ENCODE results near the gene KIF12. TPM values are rescaled to one million over a fixed set of nuclear protein-coding genes. Genes with fewer than 3 reads are reported as not detected.

KIF12 gene
- total and polyA plus RNA-seq, 2 of the 13 experiments (the other 11 are each of a cell fraction or from before 2014, with no cell fraction given): 1.8 to 12.5 TPM

DNA sequence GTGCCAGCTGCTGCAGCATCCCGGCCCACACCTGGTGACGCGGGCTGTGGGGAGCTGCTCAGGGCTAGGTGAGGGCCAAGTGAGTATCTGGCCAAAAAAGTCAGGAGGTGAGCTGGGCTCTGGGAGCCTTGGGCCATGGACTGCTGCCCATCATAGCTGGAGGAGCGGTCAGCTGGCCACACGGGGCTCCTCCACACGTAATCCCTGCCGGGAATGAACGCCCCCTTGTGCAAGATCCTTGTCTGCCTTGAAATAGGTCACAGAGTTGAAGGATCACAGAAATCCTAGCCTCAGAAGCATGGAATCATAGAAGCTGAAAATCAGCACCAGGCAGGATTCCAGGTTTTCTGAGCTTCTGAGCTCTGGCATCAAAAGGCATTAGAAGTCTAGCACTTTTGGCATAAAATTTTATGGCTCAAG is 39.5 kb upstream of the KIF12 start (continued):
- no peak for TF ChIP-seq PHF21A (CRISPR knock-in tag; IDR thresholded peaks at IDR 0.05)
- no peak for TF ChIP-seq ZNF570 (CRISPR knock-in tag; IDR thresholded peaks at IDR 0.05; ENCODE audit: borderline replicate concordance)
- TF ChIP-seq, protein P1, sequence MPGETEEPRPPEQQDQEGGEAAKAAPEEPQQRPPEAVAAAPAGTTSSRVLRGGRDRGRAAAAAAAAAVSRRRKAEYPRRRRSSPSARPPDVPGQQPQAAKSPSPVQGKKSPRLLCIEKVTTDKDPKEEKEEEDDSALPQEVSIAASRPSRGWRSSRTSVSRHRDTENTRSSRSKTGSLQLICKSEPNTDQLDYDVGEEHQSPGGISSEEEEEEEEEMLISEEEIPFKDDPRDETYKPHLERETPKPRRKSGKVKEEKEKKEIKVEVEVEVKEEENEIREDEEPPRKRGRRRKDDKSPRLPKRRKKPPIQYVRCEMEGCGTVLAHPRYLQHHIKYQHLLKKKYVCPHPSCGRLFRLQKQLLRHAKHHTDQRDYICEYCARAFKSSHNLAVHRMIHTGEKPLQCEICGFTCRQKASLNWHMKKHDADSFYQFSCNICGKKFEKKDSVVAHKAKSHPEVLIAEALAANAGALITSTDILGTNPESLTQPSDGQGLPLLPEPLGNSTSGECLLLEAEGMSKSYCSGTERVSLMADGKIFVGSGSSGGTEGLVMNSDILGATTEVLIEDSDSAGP (CRISPR knock-in tag; IDR thresholded peaks at IDR 0.05; ENCODE audit: borderline replicate concordance): 0 out of 2 replicates have a peak, but pooled peaks have one; percentile 18
- TF ChIP-seq, protein P2, sequence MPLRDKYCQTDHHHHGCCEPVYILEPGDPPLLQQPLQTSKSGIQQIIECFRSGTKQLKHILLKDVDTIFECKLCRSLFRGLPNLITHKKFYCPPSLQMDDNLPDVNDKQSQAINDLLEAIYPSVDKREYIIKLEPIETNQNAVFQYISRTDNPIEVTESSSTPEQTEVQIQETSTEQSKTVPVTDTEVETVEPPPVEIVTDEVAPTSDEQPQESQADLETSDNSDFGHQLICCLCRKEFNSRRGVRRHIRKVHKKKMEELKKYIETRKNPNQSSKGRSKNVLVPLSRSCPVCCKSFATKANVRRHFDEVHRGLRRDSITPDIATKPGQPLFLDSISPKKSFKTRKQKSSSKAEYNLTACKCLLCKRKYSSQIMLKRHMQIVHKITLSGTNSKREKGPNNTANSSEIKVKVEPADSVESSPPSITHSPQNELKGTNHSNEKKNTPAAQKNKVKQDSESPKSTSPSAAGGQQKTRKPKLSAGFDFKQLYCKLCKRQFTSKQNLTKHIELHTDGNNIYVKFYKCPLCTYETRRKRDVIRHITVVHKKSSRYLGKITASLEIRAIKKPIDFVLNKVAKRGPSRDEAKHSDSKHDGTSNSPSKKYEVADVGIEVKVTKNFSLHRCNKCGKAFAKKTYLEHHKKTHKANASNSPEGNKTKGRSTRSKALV (CRISPR knock-in tag; IDR thresholded peaks at IDR 0.05): no peak
- TF ChIP-seq, protein P3, sequence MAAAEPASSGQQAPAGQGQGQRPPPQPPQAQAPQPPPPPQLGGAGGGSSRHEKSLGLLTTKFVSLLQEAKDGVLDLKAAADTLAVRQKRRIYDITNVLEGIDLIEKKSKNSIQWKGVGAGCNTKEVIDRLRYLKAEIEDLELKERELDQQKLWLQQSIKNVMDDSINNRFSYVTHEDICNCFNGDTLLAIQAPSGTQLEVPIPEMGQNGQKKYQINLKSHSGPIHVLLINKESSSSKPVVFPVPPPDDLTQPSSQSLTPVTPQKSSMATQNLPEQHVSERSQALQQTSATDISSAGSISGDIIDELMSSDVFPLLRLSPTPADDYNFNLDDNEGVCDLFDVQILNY (CRISPR knock-in tag; conservative IDR thresholded peaks at IDR 0.05): no peak
- no peak for TF ChIP-seq SNAPC2 (CRISPR knock-in tag; IDR thresholded peaks at IDR 0.05)
- no peak for TF ChIP-seq ZSCAN25 (CRISPR knock-in tag; IDR thresholded peaks at IDR 0.05)
- TF ChIP-seq, protein P4, sequence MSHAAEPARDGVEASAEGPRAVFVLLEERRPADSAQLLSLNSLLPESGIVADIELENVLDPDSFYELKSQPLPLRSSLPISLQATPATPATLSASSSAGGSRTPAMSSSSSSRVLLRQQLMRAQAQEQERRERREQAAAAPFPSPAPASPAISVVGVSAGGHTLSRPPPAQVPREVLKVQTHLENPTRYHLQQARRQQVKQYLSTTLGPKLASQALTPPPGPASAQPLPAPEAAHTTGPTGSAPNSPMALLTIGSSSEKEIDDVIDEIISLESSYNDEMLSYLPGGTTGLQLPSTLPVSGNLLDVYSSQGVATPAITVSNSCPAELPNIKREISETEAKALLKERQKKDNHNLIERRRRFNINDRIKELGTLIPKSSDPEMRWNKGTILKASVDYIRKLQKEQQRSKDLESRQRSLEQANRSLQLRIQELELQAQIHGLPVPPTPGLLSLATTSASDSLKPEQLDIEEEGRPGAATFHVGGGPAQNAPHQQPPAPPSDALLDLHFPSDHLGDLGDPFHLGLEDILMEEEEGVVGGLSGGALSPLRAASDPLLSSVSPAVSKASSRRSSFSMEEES (CRISPR knock-in tag; IDR thresholded peaks at IDR 0.05): 0 out of 2 replicates have a peak, but pooled peaks have one; percentile 21
- TF ChIP-seq, protein P5, sequence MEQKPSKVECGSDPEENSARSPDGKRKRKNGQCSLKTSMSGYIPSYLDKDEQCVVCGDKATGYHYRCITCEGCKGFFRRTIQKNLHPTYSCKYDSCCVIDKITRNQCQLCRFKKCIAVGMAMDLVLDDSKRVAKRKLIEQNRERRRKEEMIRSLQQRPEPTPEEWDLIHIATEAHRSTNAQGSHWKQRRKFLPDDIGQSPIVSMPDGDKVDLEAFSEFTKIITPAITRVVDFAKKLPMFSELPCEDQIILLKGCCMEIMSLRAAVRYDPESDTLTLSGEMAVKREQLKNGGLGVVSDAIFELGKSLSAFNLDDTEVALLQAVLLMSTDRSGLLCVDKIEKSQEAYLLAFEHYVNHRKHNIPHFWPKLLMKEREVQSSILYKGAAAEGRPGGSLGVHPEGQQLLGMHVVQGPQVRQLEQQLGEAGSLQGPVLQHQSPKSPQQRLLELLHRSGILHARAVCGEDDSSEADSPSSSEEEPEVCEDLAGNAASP (CRISPR knock-in tag; IDR thresholded peaks at IDR 0.05; ENCODE audit: borderline replicate concordance): 0 out of 2 replicates have a peak, but pooled peaks have one; percentile 38
- TF ChIP-seq, protein P6, sequence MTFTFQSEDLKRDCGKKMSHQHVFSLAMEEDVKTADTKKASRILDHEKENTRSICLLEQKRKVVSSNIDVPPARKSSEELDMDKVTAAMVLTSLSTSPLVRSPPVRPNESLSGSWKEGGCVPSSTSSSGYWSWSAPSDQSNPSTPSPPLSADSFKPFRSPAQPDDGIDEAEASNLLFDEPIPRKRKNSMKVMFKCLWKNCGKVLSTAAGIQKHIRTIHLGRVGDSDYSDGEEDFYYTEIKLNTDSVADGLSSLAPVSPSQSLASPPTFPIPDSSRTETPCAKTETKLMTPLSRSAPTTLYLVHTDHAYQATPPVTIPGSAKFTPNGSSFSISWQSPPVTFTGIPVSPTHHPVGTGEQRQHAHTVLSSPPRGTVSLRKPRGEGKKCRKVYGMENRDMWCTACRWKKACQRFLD (CRISPR knock-in tag; IDR thresholded peaks at IDR 0.05; ENCODE audit: borderline replicate concordance): no peak
- TF ChIP-seq POGZ (CRISPR knock-in tag; IDR thresholded peaks at IDR 0.05): no peak
- no peak for TF ChIP-seq KDM5B (CRISPR knock-in tag; IDR thresholded peaks at IDR 0.05; ENCODE audit: borderline replicate concordance)
- no peak for TF ChIP-seq HHEX (CRISPR knock-in tag; IDR thresholded peaks at IDR 0.05)
- no peak for TF ChIP-seq ZNF382 (CRISPR knock-in tag; IDR thresholded peaks at IDR 0.05; ENCODE audit: borderline replicate concordance)
- TF ChIP-seq, protein P7, sequence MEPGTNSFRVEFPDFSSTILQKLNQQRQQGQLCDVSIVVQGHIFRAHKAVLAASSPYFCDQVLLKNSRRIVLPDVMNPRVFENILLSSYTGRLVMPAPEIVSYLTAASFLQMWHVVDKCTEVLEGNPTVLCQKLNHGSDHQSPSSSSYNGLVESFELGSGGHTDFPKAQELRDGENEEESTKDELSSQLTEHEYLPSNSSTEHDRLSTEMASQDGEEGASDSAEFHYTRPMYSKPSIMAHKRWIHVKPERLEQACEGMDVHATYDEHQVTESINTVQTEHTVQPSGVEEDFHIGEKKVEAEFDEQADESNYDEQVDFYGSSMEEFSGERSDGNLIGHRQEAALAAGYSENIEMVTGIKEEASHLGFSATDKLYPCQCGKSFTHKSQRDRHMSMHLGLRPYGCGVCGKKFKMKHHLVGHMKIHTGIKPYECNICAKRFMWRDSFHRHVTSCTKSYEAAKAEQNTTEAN (CRISPR knock-in tag; conservative IDR thresholded peaks at IDR 0.05): no peak
- no peak for TF ChIP-seq SP140L (CRISPR knock-in tag; IDR thresholded peaks at IDR 0.05; ENCODE audit: borderline replicate concordance)
- TF ChIP-seq, protein P8, sequence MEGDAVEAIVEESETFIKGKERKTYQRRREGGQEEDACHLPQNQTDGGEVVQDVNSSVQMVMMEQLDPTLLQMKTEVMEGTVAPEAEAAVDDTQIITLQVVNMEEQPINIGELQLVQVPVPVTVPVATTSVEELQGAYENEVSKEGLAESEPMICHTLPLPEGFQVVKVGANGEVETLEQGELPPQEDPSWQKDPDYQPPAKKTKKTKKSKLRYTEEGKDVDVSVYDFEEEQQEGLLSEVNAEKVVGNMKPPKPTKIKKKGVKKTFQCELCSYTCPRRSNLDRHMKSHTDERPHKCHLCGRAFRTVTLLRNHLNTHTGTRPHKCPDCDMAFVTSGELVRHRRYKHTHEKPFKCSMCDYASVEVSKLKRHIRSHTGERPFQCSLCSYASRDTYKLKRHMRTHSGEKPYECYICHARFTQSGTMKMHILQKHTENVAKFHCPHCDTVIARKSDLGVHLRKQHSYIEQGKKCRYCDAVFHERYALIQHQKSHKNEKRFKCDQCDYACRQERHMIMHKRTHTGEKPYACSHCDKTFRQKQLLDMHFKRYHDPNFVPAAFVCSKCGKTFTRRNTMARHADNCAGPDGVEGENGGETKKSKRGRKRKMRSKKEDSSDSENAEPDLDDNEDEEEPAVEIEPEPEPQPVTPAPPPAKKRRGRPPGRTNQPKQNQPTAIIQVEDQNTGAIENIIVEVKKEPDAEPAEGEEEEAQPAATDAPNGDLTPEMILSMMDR (CRISPR knock-in tag; IDR thresholded peaks at IDR 0.05): peak; percentile 67
